K562 (cell line): ENCODE measurements around the gene SLAMF8.

Experiments
- BHLHE40 ChIP-seq: IDR thresholded peaks from 2 replicates; pipeline ENCODE4 v1.6.1; 2011; ENCODE audit warnings: low read length, improper control_type of control experiment
- ETS2 ChIP-seq: IDR thresholded peaks from 2 replicates; pipeline ENCODE4 v1.6.1; 2016; ENCODE audit warnings: borderline replicate concordance, missing genetic modification characterization, mild to moderate bottlenecking, moderate library complexity, missing compliant biosample characterization; ENCODE audit not compliant: poor library complexity, severe bottlenecking
- EZH2 ChIP-seq: IDR thresholded peaks from 2 replicates; pipeline ENCODE4 v1.6.1; 2012; ENCODE audit warnings: low read depth, mild to moderate bottlenecking, inconsistent platforms, low read length, borderline replicate concordance
- FOXP1 ChIP-seq: sonication (generic); formaldehyde crosslinking; IDR thresholded peaks from 2 replicates; pipeline ENCODE4 v1.8.0; 2022; ENCODE audit warnings: mild to moderate bottlenecking, missing genetic modification reagents
- HNRNPL ChIP-seq: fragments of 200-400 bp; formaldehyde crosslinking; IDR thresholded peaks from 2 replicates; pipeline ENCODE4 v1.6.1; 2017; ENCODE audit warnings: low read depth, mild to moderate bottlenecking, low read length
- NFRKB ChIP-seq: fragments of 450-650 bp; IDR thresholded peaks from 2 replicates; pipeline ENCODE4 v1.6.1; 2016; ENCODE audit warnings: low read depth
- ZBTB12 ChIP-seq: fragments of 250-450 bp; sonication (Bioruptor Pico); IDR thresholded peaks from 2 replicates; pipeline ENCODE4 v1.4.0; 2020
- ZNF717 ChIP-seq: fragments of 250-450 bp; sonication (Bioruptor Pico); IDR thresholded peaks from 2 replicates; pipeline ENCODE4 v1.5.0; 2021
- ZSCAN29 ChIP-seq: fragments of 450-650 bp; IDR thresholded peaks from 2 replicates; pipeline ENCODE4 v1.6.1; 2017

GRCh38 chr1:159778266-159778665 lies 48.4 kb upstream of the SLAMF8 start:
- TF ChIP-seq HNRNPL (no peak), ZBTB12 (CRISPR knock-in tag) (no peak), ZNF717 (no peak), ZSCAN29 (no peak), EZH2 (no peak), BHLHE40 (no peak), ETS2 (tag) (no peak), NFRKB (no peak), FOXP1 (CRISPR knock-in tag) (no peak)
